HepG2 (cell line): ENCODE data around the gene MSH3.

ENCODE experiments used
- CTCF ChIP-seq: sonication (generic); formaldehyde crosslinking; IDR thresholded peaks from 2 replicates; pipeline ENCODE4 v1.5.0; 2020; ENCODE audit warnings: mild to moderate bottlenecking, missing genetic modification reagents, moderate library complexity
- FOXP4 ChIP-seq: sonication (generic); formaldehyde crosslinking; IDR thresholded peaks from 2 replicates; pipeline ENCODE4 v1.4.0; 2020; ENCODE audit warnings: missing genetic modification reagents
- MAFK ChIP-seq, 2 experiments: IDR thresholded peaks in 1 of 2; conservative IDR thresholded peaks in 1 of 2; 2 replicates each; pipeline ENCODE4 v1.6.1; 2011; ENCODE audit warnings: improper control_type of control experiment in 2 of 2, low read length in 2 of 2
- MZF1 ChIP-seq: sonication (generic); formaldehyde crosslinking; IDR thresholded peaks from 2 replicates; pipeline ENCODE4 v1.8.1; 2023; ENCODE audit warnings: mild to moderate bottlenecking, missing genetic modification reagents, borderline replicate concordance
- NR0B2 ChIP-seq: sonication (generic); formaldehyde crosslinking; IDR thresholded peaks from 2 replicates; pipeline ENCODE4 v1.4.0; 2020; ENCODE audit warnings: mild to moderate bottlenecking, missing genetic modification reagents
- PBX3 ChIP-seq: sonication (generic); formaldehyde crosslinking; IDR thresholded peaks from 2 replicates; pipeline ENCODE4 v1.8.1; 2023; ENCODE audit warnings: missing genetic modification reagents, inconsistent platforms, borderline replicate concordance
- TAF1 ChIP-seq: sonication (generic); formaldehyde crosslinking; IDR thresholded peaks from 2 replicates; pipeline ENCODE4 v1.4.0; 2020; ENCODE audit warnings: missing genetic modification reagents

GRCh38 chr5:80697100-80697499 is 42.6 kb downstream of the MSH3 start:
- no peak for TF ChIP-seq TAF1 (CRISPR knock-in tag)
- no peak for TF ChIP-seq FOXP4 (CRISPR knock-in tag)
- no peak for TF ChIP-seq PBX3
- TF ChIP-seq MAFK (conservative IDR thresholded peaks at IDR 0.05 in 1 of 2, IDR thresholded peaks at IDR 0.05 in 1 of 2; ENCODE audit: low read length in 2 of 2) = no peak
- no peak for TF ChIP-seq NR0B2 (CRISPR knock-in tag)
- TF ChIP-seq CTCF (CRISPR knock-in tag) = no peak
- TF ChIP-seq MZF1 (CRISPR knock-in tag) = no peak
